Measurements from ENCODE around the gene CLCN1. TPM values are rescaled to one million over a fixed set of nuclear protein-coding genes. Genes with fewer than 3 reads are reported as not detected.

Gene CLCN1
- total and polyA plus RNA-seq, 2 donors: 0.09 to 0.57 TPM

- Histone ChIP-seq H3K27ac (ENCODE audit: low read depth in 1 of 2, low read length in 1 of 2) (no peak overlapping the region), H3K36me3 (ENCODE audit: control insufficient read depth in 2 of 2, insufficient read depth in 2 of 2, low read length in 1 of 2) (peaks cover 0 to 85% of the 10 kb centered on the region in 2 donors), H3K9me3 (ENCODE audit: control insufficient read depth in 2 of 2, insufficient read depth in 1 of 2, low read length in 1 of 2) (no peaks in the 10 kb centered on the region), H3K4me1 (ENCODE audit: control insufficient read depth in 2 of 2, insufficient read depth in 2 of 2, low read length in 2 of 2) (no peaks in the 10 kb centered on the region), H3K4me3 (ENCODE audit: low read length in 2 of 2) (no peak overlapping the region), H3K27me3 (ENCODE audit: control insufficient read depth in 2 of 2, insufficient read depth in 1 of 2, low read length in 1 of 2) (no peaks in the 10 kb centered on the region)
- WGBS: 63% methylated on average over 21 of the region's 21 CpGs
- DNase-seq (ENCODE audit: low read depth in 6 of 9, low spot score in 9 of 9): no peak
These were observed 79.6 kb downstream of the CLCN1 start for GRCh38 chr7:143395187-143396149.

- Histone ChIP-seq H3K27ac (ENCODE audit: low read depth in 1 of 2, low read length in 1 of 2) (no peak overlapping the region), H3K27me3 (ENCODE audit: control insufficient read depth in 2 of 2, insufficient read depth in 1 of 2, low read length in 1 of 2) (no peaks in the 10 kb centered on the region), H3K4me3 (ENCODE audit: low read length in 2 of 2) (no peak overlapping the region), H3K9me3 (ENCODE audit: control insufficient read depth in 2 of 2, insufficient read depth in 1 of 2, low read length in 1 of 2) (no peaks in the 10 kb centered on the region), H3K4me1 (ENCODE audit: control insufficient read depth in 2 of 2, insufficient read depth in 2 of 2, low read length in 2 of 2) (no peaks in the 10 kb centered on the region), H3K36me3 (ENCODE audit: control insufficient read depth in 2 of 2, insufficient read depth in 2 of 2, low read length in 1 of 2) (peaks cover 0 to 82% of the 10 kb centered on the region in 2 donors)
- WGBS: 84% methylated on average over 7 of the region's 7 CpGs
- no peak for DNase-seq (ENCODE audit: low read depth in 6 of 9, low spot score in 9 of 9)
These were observed 80.3 kb downstream of the CLCN1 start for GRCh38 chr7:143396182-143396581.

DNA sequence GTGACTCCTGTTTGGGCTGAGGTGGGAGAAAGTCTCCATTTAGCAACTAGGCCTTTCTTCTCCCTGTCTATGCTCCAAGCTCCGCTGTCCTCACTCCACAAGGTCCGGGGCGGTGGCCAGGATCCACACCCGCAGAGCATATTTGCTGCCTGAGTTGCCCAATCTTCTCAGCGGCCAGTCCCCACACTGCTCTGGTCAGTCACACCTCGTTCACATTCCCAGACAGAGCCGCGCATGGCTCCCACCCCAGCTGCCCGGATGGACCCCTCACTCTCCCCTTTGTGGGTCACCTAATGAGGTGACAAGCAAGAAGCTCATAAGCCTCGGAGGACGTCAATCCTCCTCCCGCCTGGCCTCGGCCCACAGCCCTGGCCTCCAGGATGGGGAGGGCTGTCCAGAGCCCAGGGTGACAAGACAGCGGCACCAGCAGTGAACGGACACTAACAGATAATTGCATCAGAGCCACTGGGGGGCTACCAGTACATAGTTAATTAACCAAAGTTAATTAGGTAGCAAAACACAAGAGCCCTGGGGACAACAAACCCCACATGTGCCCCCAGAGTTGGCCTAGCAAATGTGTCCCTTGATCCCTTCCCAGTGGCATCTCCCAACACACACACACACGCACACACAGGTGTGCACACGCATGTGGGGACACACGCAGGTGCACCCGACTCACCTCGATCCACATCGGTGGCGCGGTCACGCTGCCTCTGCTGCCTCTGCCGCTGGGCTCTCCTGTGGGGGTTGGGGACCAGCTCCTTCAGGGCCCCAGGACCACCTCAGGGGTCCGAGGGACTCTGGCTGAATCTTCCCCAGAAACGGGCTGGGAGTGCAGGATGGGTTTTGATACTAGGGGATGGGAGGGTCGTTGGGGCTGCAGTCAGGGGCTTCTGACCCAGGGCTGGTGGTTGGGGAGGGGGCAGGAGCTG lies 81.0 kb downstream of the CLCN1 start:
- H3K27ac ChIP-seq (ENCODE audit: low read depth in 1 of 2, low read length in 1 of 2): no peak overlapping the region
- no peak for DNase-seq (ENCODE audit: low read depth in 6 of 9, low spot score in 9 of 9)

DNA sequence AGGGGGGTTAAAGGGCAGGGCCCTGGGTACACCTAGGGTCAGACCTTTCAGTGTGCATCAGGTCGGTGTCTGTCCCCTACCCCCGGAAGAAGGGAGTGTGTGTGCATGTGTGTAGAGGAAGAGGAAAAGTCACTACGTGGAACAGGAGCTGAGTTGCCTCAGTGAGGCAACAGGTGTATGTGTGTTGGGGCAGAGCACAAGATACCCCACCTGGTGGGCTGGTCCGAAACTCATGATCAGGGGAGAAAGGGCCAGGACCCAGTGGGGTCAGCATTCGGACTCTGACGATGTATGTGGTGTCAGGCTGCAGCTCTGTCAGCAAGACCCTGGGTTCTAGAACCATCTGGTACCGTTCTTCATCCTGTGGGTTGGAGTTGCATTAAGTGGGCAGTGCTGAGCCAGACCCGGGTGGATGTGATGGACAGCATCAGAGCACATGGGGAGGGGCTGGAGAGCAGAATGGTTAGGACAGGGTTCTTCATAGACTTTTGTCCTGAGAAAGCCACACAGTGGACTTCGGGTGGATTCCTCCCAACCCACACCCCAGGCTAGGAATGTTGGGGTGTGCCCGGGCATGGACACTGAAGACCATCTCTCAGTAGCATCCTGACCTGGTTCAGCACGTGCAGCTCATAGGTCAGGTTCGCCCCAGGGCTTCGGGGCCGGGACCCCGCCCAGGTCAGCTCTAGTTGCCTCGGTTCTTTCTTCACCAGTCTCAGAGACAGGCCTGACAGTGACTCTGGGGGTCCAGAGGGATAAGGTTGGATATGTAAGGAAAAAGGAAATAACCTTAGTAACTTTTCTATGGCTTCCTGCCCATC lies 82.0 kb downstream of the CLCN1 start:
- peaks cover 0 to 70% of the 10 kb centered on the region in 2 donors for H3K36me3 ChIP-seq (ENCODE audit: control insufficient read depth in 2 of 2, insufficient read depth in 2 of 2, low read length in 1 of 2)
- H3K27me3 ChIP-seq (ENCODE audit: control insufficient read depth in 2 of 2, insufficient read depth in 1 of 2, low read length in 1 of 2): no peaks in the 10 kb centered on the region
- no peak overlapping the region for H3K27ac ChIP-seq (ENCODE audit: low read depth in 1 of 2, low read length in 1 of 2)
- no peak overlapping the region for H3K4me3 ChIP-seq (ENCODE audit: low read length in 2 of 2)
- no peak for DNase-seq (ENCODE audit: low read depth in 6 of 9, low spot score in 9 of 9)
- WGBS: 97% methylated on average over 16 of the region's 16 CpGs
- no peaks in the 10 kb centered on the region for H3K4me1 ChIP-seq (ENCODE audit: control insufficient read depth in 2 of 2, insufficient read depth in 2 of 2, low read length in 2 of 2)
- no peaks in the 10 kb centered on the region for H3K9me3 ChIP-seq (ENCODE audit: control insufficient read depth in 2 of 2, insufficient read depth in 1 of 2, low read length in 1 of 2)

More for the DNA sequence above, 81.0 kb downstream of the CLCN1 start:
- Histone ChIP-seq H3K27me3 (ENCODE audit: control insufficient read depth in 2 of 2, insufficient read depth in 1 of 2, low read length in 1 of 2) (no peaks in the 10 kb centered on the region), H3K4me3 (ENCODE audit: low read length in 2 of 2) (no peak overlapping the region), H3K9me3 (ENCODE audit: control insufficient read depth in 2 of 2, insufficient read depth in 1 of 2, low read length in 1 of 2) (no peaks in the 10 kb centered on the region), H3K4me1 (ENCODE audit: control insufficient read depth in 2 of 2, insufficient read depth in 2 of 2, low read length in 2 of 2) (no peaks in the 10 kb centered on the region), H3K36me3 (ENCODE audit: control insufficient read depth in 2 of 2, insufficient read depth in 2 of 2, low read length in 1 of 2) (peaks cover 0 to 80% of the 10 kb centered on the region in 2 donors)
- 92% methylated on average over 28 of the region's 28 CpGs for WGBS

DNA sequence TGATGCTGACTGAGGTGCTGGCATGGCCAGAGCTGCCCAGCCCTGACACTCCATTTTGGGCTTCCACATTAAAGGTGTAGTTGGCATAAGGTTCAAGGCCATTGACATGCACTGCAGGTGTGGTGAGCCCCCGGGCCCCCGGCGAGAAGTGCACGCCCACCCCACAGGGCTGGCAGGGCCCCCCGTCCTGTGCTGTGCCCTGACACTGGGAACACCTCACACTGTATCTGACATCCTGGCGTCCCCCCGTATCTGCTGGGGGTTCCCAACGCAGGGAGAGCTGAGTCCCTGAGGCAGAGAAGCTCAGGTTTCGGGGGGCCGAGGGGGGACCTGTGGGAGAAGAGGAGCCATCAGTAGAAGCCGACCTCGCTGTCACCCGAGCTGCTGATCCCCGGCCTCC lies 82.7 kb downstream of the CLCN1 start:
- Histone ChIP-seq H3K9me3 (ENCODE audit: control insufficient read depth in 2 of 2, insufficient read depth in 1 of 2, low read length in 1 of 2) (no peaks in the 10 kb centered on the region), H3K36me3 (ENCODE audit: control insufficient read depth in 2 of 2, insufficient read depth in 2 of 2, low read length in 1 of 2) (peaks cover 0 to 64% of the 10 kb centered on the region in 2 donors), H3K4me3 (ENCODE audit: low read length in 2 of 2) (no peak overlapping the region), H3K4me1 (ENCODE audit: control insufficient read depth in 2 of 2, insufficient read depth in 2 of 2, low read length in 2 of 2) (no peaks in the 10 kb centered on the region), H3K27me3 (ENCODE audit: control insufficient read depth in 2 of 2, insufficient read depth in 1 of 2, low read length in 1 of 2) (no peaks in the 10 kb centered on the region), H3K27ac (ENCODE audit: low read depth in 1 of 2, low read length in 1 of 2) (no peak overlapping the region)
- WGBS: 97% methylated on average over 14 of the region's 14 CpGs
- DNase-seq (ENCODE audit: low read depth in 6 of 9, low spot score in 9 of 9): no peak

DNA sequence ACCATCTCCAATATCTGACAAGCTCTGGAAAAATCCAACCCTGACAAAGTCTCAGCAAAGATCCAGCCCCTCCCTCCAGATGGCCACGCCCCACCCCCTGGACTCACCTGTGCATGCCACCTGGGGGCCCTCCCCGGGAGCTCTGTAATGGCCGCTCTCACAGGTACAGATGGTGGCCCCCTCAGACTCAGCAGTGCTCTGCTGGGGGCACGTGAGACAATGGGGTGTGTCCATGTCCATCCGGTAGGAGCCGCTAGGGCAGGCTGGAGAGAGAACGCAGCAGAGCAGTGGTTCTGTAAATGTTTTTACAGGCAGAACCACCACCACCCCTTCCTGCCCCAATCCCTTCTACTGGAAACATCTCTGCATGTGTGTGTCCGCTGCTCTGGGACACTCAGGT lies 83.2 kb downstream of the CLCN1 start:
- Histone ChIP-seq H3K4me3 (ENCODE audit: low read length in 2 of 2) (no peak overlapping the region), H3K27me3 (ENCODE audit: control insufficient read depth in 2 of 2, insufficient read depth in 1 of 2, low read length in 1 of 2) (no peaks in the 10 kb centered on the region), H3K27ac (ENCODE audit: low read depth in 1 of 2, low read length in 1 of 2) (no peak overlapping the region), H3K9me3 (ENCODE audit: control insufficient read depth in 2 of 2, insufficient read depth in 1 of 2, low read length in 1 of 2) (no peaks in the 10 kb centered on the region), H3K36me3 (ENCODE audit: control insufficient read depth in 2 of 2, insufficient read depth in 2 of 2, low read length in 1 of 2) (peaks cover 0 to 59% of the 10 kb centered on the region in 2 donors), H3K4me1 (ENCODE audit: control insufficient read depth in 2 of 2, insufficient read depth in 2 of 2, low read length in 2 of 2) (no peaks in the 10 kb centered on the region)
- 95% methylated on average over 8 of the region's 8 CpGs for WGBS
- no peak for DNase-seq (ENCODE audit: low read depth in 6 of 9, low spot score in 9 of 9)

GRCh38 chr7:143399642-143400041 lies 83.7 kb downstream of the CLCN1 start:
- DNase-seq (ENCODE audit: low read depth in 6 of 9, low spot score in 9 of 9): no peak
- Histone ChIP-seq H3K9me3 (ENCODE audit: control insufficient read depth in 2 of 2, insufficient read depth in 1 of 2, low read length in 1 of 2) (no peaks in the 10 kb centered on the region), H3K4me3 (ENCODE audit: low read length in 2 of 2) (no peak overlapping the region), H3K36me3 (ENCODE audit: control insufficient read depth in 2 of 2, insufficient read depth in 2 of 2, low read length in 1 of 2) (peaks cover 0 to 57% of the 10 kb centered on the region in 2 donors), H3K27ac (ENCODE audit: low read depth in 1 of 2, low read length in 1 of 2) (no peak overlapping the region), H3K4me1 (ENCODE audit: control insufficient read depth in 2 of 2, insufficient read depth in 2 of 2, low read length in 2 of 2) (no peaks in the 10 kb centered on the region), H3K27me3 (ENCODE audit: control insufficient read depth in 2 of 2, insufficient read depth in 1 of 2, low read length in 1 of 2) (no peaks in the 10 kb centered on the region)
- 96% methylated on average over 20 of the region's 20 CpGs for WGBS

- H3K4me1 ChIP-seq (ENCODE audit: control insufficient read depth in 2 of 2, insufficient read depth in 2 of 2, low read length in 2 of 2): peaks cover 0 to 14% of the 10 kb centered on the region in 2 donors
- WGBS: 98% methylated on average over 12 of the region's 12 CpGs
- no peak overlapping the region for H3K4me3 ChIP-seq (ENCODE audit: low read length in 2 of 2)
- H3K27me3 ChIP-seq (ENCODE audit: control insufficient read depth in 2 of 2, insufficient read depth in 1 of 2, low read length in 1 of 2): no peaks in the 10 kb centered on the region
- H3K27ac ChIP-seq (ENCODE audit: low read depth in 1 of 2, low read length in 1 of 2): no peak overlapping the region
- DNase-seq (ENCODE audit: low read depth in 6 of 9, low spot score in 9 of 9): no peak
- H3K9me3 ChIP-seq (ENCODE audit: control insufficient read depth in 2 of 2, insufficient read depth in 1 of 2, low read length in 1 of 2): no peaks in the 10 kb centered on the region
- H3K36me3 ChIP-seq (ENCODE audit: control insufficient read depth in 2 of 2, insufficient read depth in 2 of 2, low read length in 1 of 2): peaks cover 0 to 41% of the 10 kb centered on the region in 2 donors
These were observed 85.4 kb downstream of the CLCN1 start for GRCh38 chr7:143401265-143401664.
